Measurements from ENCODE around the gene RPAIN. TPM values are rescaled to one million over a fixed set of nuclear protein-coding genes. Genes with fewer than 3 reads are reported as not detected.

The RPAIN gene
- total and polyA plus RNA-seq, 2 of the 13 experiments (the other 11 are each of a cell fraction or from before 2014, with no cell fraction given): 42.1 to 58.5 TPM

GRCh38 chr17:5438716-5439445 lies 18.9 kb downstream of the RPAIN start, which contains the start of gene C1QBP (continued):
- TF ChIP-seq ZBED4 (CRISPR knock-in tag; IDR thresholded peaks at IDR 0.05; ENCODE audit: borderline replicate concordance): 0 out of 2 replicates have a peak, but pooled peaks have one; percentile 34
- no peak for TF ChIP-seq USF2 (IDR thresholded peaks at IDR 0.05; ENCODE audit: low read depth, low read length)
- no peak for TF ChIP-seq USF2 (CRISPR knock-in tag; IDR thresholded peaks at IDR 0.05; ENCODE audit: borderline replicate concordance)
- TF ChIP-seq SATB2 (CRISPR knock-in tag; IDR thresholded peaks at IDR 0.05): peak; percentile 89
- peak; percentile 58; the same call in 1 of the 2 replicates for TF ChIP-seq KDM3A (CRISPR knock-in tag; IDR thresholded peaks at IDR 0.05; ENCODE audit: low read depth)
- peak; percentile 82; the same call in 1 of the 2 replicates for TF ChIP-seq ZSCAN21 (CRISPR knock-in tag; IDR thresholded peaks at IDR 0.05; ENCODE audit: borderline replicate concordance)
- peak; percentile 73 for TF ChIP-seq ELF3 (CRISPR knock-in tag; IDR thresholded peaks at IDR 0.05)
- TF ChIP-seq MTA1 (CRISPR knock-in tag; IDR thresholded peaks at IDR 0.05; ENCODE audit: borderline replicate concordance): peak; percentile 88; the same call in 1 of the 2 replicates
- TF ChIP-seq IRF9 (CRISPR knock-in tag; IDR thresholded peaks at IDR 0.05; ENCODE audit: borderline replicate concordance): peak; percentile 95; the same call in 1 of the 2 replicates
- TF ChIP-seq SP4 (CRISPR knock-in tag; IDR thresholded peaks at IDR 0.05): peak; percentile 91
- no peak for TF ChIP-seq TERF1 (CRISPR knock-in tag; IDR thresholded peaks at IDR 0.05)
- no peak for TF ChIP-seq GPBP1L1 (CRISPR knock-in tag; IDR thresholded peaks at IDR 0.05)
- TF ChIP-seq MAFG (CRISPR knock-in tag; IDR thresholded peaks at IDR 0.05): no peak
- no peak; the same call in 1 of the 2 replicates for TF ChIP-seq ZNF83 (CRISPR knock-in tag; IDR thresholded peaks at IDR 0.05; ENCODE audit: borderline replicate concordance)
- peak; percentile 97; the same call in 2 of the 3 replicates for TF ChIP-seq MXI1 (IDR thresholded peaks at IDR 0.05; ENCODE audit: borderline replicate concordance, low read depth, low read length)
- TF ChIP-seq GABPA (IDR thresholded peaks at IDR 0.05; ENCODE audit: low read depth, low read length): peak; percentile 84
- TF ChIP-seq GABPA (CRISPR knock-in tag; IDR thresholded peaks at IDR 0.05; ENCODE audit: low read depth): peak; percentile 88
- peak; percentile 95 for TF ChIP-seq ZNF776 (CRISPR knock-in tag; IDR thresholded peaks at IDR 0.05)
- no peak for TF ChIP-seq SOX6 (IDR thresholded peaks at IDR 0.05)
- TF ChIP-seq SOX6 (CRISPR knock-in tag; IDR thresholded peaks at IDR 0.05): peak; percentile 74
